GM19324 (cell line): ENCODE data around the gene CXCR1.
"Not testable (repeated sequence)": the region's sequence is repeated elsewhere in the genome, so short reads cannot be mapped to it uniquely, and the experiment has no call there.

Experiments used
- ATAC-seq: cut with Tn5 transposase; IDR thresholded peaks from one replicate; pipeline ENCODE4 v1.9.1; 2021; ENCODE audit warnings: mild to moderate bottlenecking, moderate library complexity; ENCODE audit not compliant: unreplicated experiment, low FRiP score

Gene CXCR1

DNA sequence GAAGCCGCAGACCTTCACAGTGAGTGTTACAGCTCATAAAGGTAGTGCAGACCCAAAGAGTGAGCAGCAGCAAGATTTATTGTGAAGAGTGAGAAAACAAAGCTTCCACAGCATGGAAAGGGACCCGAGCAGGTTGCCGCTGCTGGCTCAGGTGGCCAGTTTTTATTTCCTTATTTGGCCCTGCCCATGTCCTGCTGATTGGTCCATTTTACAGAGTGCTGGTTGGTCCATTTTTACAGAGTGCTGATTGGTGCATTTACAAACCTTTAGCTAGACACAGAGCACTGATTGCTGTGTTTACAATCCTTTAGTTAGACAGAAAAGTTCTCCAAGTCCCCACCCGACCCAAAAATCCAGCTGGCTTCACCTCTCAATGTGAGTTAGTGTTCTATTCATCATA lies 45.0 kb downstream of the CXCR1 start:
- not testable (repeated sequence) for ATAC-seq
